GM21717 (cell line): ENCODE measurements around the gene GPR108.

Experiments
- ATAC-seq: cut with Tn5 transposase; IDR thresholded peaks from one replicate; pipeline ENCODE4 v1.9.1; 2021; ENCODE audit warnings: mild to moderate bottlenecking, moderate library complexity; ENCODE audit not compliant: unreplicated experiment

Gene GPR108

GRCh38 chr19:6682607-6683128 is 54.7 kb downstream of the GPR108 start:
- no peak for ATAC-seq

GRCh38 chr19:6680141-6680540 is 57.2 kb downstream of the GPR108 start:
- no peak for ATAC-seq
